GM15510 (cell line): ENCODE data around the gene FOXL1.

Experiments
- POLR2A ChIP-seq: IDR thresholded peaks from 3 replicates; pipeline ENCODE4 v1.6.1; 2011; ENCODE audit warnings: borderline replicate concordance; ENCODE audit not compliant: insufficient read length; ENCODE audit errors: extremely low read depth

The FOXL1 gene

DNA sequence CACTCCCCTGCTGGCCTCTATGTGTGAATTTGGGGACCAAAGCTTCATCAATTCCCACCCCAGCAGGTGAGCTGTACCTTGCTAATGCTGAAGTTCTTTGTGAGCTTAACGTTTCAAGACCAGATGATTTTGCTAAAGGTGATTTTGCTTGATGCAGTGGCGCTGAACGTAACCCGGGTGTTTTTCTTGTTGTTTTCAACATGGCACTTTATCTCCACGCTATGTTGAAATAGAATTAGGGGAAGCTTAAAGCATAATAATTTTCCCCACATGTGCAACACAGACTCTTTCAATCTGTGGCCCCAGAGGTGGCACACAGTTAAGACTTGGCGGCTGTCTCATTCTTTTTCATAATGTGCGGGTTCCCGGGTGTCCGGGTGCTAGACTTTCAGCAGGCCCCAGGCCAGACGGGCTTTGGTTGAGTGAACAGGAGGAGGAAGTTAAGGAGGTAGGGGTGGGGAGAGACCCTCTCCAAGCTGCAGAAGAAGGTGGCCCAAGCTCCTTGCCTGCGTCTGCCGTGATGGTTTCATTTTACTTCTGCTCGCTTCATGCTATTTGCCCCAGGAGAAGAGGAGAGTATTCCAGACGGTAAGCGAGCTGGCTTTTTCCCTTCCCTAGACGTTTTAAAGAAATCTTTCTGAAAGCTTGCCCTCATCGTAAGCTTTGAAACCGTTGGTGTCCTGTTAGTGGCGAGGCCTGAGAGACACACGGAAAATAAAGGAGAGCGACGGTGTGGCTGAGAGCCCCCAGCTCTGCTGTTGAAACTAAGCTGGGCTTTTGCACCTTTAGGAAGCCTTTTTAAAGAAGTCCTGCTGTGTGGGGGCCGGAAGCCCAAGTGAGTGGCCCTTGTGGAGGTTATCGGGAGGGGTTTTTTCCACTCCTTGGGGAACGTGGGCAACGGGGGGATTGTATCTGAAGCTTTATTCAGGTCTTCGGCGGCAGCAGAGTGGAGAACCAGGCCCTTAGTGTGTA is 7.5 kb upstream of the FOXL1 start:
- TF ChIP-seq POLR2A, result no peak

DNA sequence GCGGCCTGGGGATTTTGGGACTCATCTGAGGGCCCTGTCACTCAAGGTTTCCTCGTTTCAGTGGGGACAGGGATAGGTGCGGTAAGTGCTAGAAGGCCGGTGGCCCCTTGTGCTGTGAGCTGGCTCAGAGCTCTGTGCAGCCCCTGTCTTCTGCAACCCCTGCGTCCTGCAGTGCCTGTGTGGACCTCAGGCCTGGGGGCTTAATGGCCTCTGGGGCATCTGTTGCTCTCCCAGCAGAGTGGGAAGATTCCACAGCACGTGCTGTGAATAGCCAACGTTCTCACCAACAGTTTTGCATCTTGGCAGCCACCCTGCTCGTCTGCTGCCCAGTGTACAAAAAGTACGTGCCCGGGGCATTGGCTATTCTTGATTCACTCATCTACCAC is 6.8 kb upstream of the FOXL1 start:
- TF ChIP-seq POLR2A, result no peak

DNA sequence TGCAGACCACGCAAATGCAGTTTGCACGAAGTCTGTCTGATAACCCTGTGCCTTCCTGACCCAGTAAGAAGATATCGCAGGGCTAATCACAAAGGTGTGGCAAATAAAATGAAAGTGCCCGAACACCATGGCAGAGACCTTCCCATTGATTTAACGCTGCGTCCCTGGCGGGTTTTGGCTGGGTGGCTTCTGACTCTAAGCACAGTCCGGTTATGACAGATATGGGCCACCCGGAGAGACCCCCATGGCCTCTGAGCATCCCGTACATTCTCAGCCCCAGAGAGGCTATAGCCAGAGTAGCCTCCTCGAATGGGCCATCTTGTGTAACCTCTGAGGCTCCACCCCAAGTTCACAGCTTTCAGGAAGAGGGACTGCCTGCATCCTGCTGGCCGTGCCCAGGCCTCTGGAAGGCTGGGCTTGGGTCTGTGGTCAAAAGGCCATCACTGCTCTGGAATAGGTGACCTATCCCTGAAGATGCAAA is 6.3 kb upstream of the FOXL1 start:
- no peak for TF ChIP-seq POLR2A

DNA sequence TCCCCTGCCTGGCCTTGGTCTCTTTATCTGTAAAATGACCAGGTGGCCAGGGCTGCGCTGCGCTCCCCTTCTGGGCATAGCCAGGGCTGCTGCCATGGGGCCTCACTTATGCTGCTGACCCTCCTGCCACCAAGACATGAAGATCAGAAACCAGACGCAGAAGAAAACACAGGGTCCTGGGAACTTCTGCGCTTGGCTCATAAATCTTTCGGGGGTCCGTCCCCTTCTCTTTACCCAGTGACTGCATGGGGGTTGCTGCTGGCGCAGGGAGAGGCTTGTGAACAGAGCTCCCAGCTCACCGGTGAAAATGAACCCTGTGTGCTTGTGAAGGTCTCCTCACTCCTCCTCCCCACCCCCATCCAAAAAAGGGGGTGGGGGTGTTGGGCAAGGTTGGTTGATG is 5.7 kb upstream of the FOXL1 start:
- no peak for TF ChIP-seq POLR2A

DNA sequence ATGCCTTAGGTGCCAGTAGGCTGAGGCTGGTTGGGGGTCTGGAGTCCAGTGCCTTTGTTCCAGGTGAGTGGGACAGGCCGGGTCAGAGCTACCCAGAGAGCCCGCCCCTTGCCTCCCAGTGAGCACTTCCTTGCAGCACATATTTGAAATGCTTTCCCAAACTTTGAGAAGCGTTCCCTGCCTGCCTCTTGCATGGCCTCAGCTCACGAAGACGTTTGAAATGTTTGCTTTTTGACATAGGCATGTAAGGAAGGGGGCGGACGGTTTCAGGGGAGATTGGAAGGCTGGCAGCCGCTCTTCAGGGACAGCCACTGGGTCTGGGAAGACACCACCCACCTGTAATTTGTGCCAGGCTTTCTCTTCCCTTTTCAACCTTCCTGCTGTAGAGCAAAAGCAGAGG is 5.1 kb upstream of the FOXL1 start:
- TF ChIP-seq POLR2A, result no peak

DNA sequence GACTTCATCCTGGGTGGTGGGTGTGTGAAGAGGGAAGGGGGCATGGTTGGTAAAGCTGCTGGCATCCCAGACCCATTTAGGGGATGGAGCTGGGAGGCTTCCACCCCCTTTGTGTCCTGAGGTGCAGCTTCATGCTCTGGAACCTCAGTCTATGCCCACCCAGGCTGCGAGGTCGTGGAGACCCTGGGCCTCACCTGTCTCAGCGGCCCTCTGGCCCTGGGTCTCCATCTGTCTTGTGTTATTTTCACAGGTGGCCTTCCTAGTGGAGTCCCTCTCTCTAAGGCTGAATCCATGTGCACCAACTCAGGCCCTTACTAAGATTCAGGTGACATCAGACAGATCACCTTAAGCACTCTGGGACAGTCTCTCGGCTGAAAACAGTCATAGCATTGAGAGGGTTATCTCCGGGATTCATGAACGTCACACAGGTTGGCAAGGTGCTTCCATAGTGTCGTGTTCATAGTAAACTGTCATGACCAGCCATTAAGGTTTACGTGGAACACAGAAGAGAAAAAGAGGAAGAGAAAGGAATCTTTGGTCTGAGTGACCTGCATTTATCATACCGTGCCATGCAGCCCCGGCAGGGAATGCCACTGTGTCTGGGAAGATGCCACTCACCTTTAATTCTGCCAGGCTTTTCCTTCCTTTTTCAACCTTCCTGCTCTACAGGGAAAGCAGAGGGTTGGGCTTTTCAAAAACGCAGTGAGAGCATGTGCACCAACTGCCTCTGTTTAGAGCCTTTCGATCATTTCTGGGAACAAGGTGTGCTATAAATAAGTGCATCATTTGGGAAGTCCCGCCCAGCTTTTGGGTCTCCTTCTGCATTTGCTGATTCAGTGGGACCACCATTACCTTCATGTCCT is 4.5 kb upstream of the FOXL1 start:
- TF ChIP-seq POLR2A, result no peak

DNA sequence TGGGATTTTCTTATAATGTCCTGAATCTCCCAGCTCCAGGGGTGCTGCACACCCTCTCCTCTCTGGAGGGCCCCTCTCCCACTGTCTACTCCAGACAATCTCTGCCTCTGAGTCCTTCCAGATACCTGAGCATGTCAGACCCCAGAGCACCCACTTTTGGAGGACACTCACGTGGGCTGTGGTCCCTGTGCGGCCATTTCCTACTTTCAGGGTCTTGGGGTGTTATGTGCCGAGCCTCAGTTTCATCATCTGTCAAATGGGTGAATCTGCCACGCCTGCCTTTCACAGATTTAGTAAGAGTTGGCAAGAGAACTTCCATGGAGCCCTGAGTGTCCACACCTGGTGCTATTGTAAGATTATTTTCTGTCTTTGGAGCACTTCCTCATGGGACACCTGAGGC is 3.7 kb upstream of the FOXL1 start:
- no peak for TF ChIP-seq POLR2A

DNA sequence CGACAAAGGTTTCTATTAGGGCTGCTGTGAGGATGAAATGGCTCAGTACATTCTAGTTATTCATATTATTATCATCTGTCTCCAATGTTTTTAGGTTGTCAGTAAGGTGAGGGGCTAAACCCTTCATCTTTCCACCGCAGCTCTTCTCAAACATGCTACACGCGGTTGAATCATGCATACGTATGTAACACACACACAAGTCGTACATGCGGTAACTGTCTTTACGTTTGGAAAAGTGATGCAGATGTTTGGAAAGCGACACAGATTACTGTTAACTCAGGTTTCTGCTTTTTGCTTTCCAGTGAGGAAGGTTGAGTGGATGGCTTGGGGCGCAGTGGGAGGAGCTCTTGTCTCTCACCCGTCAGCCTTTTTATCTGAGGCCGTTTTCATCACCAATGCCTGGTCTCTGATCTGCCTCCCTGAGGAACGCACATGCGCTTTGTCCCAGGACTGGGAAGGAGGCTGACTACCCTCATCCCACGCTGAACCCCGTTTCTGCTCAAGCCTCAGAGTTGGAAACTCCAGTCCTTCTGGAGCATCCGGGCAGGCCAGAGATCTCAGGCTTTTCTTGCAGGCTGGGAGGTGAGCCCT is 3.2 kb upstream of the FOXL1 start:
- no peak for TF ChIP-seq POLR2A

DNA sequence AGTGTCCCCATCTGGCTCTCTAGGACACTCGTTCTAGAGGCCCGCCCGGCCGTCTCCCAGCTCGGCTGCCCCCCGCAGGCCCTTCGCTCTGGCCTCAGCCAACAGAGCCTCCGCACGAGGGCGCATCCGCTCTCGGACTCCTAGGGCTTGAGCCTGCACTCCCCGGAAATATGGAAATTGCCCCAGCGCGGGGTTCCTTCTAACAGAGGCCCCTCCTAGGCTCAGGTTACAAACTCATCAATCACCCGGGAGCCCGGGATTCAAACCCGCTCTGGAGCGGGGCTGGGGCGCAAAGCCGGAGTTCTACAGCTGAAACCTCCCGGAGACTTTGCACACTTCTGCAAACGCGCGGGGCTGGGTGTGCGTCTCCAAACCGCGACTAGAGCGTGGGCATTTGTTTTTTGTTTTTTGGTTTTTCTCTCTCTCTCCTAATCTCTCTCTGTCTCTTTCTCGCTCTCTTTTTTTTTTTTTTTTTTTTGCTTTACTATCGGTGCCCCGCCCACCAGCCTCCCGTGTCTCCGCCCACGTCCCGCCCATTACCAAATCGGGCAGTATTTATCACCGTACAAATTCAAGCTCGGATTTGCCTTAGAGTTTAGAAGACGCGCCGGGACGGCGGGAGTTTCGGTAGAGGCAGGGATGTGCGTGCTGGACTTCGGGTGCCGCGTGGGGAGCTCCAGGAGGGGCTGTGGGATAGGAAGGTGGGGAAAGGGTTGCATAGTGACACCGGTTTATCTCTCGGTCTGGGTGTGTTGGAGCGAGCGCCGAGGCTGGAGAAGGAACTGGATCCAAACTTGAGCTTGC is 2.4 kb upstream of the FOXL1 start:
- no peak for TF ChIP-seq POLR2A

DNA sequence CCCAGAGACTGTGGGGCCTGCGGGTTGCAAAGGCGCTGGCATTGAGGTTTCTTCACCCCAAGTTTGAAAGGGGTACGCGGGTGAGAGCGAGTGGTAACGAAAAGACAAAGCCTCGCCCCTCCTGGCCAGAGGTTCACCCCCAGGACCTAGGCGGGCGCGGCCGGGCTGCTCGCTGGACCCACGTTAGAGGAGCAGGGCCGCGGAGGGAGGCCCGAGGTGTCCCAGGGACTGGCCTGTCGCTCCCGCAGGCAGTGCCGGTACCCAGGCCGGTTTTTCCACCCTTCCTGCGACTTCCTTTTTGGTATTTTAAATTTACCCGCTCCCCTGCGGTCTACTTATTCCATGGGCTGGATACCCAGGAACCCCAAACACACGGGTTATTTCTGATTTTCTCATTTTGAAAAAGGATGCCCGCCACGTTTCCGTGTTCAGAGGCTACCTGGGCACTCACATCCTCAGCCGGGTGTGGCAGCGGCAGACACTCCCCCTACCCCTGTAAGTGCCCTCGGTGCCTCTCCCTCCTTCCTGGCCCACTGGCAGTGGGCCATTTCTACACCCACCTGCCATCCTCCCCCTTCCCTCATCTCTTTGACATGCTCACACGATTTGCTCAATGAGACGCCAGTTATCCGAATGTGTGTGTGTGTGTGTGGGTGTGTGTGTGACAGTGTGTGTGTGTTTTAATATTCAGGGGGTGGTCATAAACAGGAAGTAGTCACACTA is 1.6 kb upstream of the FOXL1 start:
- TF ChIP-seq POLR2A, result no peak

DNA sequence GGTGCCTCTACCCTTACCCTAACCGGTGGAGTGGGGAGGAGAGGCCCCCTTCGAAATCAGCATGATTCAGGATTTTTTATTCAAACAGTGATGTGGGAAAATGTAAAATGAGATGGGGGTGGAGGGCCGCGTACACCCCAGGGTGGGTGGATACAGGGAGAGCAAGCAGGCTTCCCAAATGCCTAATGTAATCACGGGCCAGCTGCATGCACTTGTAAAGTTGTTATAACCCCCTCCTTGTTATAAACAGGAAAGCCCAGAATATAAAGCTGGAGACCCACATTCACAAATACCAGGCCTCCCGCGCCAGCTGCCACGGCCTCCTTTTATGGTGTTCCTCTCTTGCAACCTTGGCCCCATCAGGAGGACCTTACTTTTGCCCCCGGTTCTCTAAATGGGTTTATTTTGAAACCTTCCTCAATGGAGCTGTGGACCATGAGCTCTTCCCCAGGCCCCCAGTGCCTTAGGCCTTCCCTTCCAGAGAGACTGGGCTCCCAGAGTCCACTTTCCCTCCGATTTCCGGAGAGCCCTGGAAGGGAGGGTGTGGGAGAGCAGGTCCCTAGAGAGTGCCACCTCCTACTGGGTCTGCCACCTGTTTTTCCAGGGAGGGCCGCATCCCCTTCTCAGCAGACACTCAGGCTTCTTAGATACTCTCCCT is 906 bp upstream of the FOXL1 start:
- no peak for TF ChIP-seq POLR2A

DNA sequence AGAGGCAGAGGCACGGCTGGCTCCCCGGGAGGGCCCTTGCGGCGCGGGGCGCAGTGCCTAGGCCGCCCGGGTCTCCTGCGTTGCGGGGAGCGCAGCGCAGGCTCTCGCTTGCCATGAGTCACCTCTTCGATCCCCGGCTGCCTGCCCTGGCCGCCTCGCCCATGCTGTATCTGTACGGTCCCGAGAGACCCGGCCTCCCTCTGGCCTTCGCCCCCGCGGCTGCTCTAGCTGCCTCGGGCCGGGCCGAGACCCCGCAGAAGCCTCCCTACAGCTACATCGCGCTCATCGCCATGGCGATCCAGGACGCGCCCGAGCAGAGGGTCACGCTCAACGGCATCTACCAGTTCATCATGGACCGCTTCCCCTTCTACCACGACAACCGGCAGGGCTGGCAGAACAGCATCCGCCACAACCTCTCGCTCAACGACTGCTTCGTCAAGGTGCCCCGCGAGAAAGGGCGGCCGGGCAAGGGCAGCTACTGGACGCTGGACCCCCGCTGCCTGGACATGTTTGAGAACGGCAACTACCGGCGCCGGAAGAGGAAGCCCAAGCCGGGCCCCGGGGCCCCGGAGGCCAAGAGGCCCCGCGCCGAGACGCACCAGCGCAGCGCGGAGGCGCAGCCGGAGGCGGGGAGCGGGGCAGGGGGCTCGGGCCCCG is 390 bp downstream of the FOXL1 start:
- TF ChIP-seq POLR2A, result no peak
